Measurements from ENCODE around the gene TAF4B.

The TAF4B gene

DNA sequence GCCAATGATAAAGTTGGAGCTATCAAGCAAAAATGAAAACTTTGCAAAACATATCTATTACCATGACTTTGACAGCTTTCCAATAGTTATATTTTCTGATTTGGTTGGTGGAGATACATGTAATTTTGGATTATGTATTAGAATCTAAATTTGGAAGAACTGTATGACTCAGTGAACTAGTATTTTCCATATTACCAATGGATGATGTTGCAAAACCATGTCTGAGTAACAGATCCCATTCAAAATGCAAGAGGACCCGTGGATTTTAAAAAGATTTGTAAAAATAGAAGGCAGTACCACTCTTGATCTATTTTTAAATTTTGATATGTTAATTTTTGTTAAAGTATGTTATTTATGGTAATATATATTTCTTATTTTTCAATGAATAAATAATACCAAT, 83.0 kb downstream of the TAF4B start:
- TF ChIP-seq, protein P1, sequence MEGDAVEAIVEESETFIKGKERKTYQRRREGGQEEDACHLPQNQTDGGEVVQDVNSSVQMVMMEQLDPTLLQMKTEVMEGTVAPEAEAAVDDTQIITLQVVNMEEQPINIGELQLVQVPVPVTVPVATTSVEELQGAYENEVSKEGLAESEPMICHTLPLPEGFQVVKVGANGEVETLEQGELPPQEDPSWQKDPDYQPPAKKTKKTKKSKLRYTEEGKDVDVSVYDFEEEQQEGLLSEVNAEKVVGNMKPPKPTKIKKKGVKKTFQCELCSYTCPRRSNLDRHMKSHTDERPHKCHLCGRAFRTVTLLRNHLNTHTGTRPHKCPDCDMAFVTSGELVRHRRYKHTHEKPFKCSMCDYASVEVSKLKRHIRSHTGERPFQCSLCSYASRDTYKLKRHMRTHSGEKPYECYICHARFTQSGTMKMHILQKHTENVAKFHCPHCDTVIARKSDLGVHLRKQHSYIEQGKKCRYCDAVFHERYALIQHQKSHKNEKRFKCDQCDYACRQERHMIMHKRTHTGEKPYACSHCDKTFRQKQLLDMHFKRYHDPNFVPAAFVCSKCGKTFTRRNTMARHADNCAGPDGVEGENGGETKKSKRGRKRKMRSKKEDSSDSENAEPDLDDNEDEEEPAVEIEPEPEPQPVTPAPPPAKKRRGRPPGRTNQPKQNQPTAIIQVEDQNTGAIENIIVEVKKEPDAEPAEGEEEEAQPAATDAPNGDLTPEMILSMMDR (IDR thresholded peaks at IDR 0.05): no peak

DNA sequence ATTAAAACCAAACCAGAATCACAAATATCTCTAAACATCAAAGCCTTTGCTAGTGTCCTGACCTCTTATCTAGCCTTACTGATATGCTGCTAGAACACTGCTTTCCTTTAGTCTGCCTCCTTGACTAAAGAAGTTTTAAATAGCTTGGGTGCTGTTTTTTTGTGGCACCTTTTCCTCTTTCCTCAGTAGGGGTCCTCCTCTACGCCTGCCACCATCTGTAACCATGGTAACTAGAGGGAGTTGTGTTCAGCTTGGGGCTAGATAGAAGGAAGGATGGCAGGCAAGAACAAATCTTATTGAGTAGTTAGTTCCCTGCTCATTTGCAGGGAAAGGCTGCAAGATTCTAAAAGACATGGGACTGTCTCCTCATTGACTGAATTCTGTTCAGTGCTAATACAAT, 86.0 kb downstream of the TAF4B start:
- TF ChIP-seq, protein P1 (IDR thresholded peaks at IDR 0.05): no peak

DNA sequence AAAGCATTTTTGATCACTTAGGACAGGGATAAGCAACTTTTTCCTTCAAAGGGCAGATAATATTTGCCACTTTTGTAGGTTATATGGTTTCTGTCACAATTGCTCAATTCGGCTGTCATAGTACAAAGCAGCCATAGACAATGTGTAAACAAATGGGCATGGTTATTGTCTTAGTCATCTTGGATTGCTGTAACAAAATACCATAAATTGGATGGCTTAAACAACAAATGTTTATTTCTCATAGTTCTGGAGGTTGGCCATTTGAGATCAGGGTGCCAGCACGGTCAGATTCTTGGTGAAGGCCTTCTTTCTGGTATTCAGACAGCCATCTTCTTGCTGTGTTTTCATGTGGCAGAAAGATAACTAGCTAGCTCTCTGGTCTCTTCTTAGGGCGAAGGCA, 91.2 kb downstream of the TAF4B start:
- TF ChIP-seq, protein P1 (IDR thresholded peaks at IDR 0.05): no peak

DNA sequence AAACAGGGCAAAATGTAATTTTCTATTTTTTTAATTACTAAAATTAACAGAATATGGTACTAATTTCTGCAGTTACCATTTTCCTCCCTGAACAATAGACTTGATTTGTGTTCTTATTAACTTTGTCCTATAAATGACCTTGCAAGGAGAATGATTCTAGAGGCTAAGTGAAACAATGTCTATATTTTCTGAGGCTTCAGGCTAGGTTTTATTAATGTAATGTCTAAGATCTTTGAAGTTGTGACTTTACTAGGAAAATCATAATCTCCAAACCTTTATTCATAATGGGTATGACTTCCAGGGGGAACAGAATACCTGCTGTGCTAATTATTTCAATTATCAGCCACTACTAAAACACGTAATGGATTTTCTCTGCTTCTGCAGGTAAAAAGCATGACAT, 94.4 kb downstream of the TAF4B start:
- TF ChIP-seq, protein P1 (IDR thresholded peaks at IDR 0.05): no peak

DNA sequence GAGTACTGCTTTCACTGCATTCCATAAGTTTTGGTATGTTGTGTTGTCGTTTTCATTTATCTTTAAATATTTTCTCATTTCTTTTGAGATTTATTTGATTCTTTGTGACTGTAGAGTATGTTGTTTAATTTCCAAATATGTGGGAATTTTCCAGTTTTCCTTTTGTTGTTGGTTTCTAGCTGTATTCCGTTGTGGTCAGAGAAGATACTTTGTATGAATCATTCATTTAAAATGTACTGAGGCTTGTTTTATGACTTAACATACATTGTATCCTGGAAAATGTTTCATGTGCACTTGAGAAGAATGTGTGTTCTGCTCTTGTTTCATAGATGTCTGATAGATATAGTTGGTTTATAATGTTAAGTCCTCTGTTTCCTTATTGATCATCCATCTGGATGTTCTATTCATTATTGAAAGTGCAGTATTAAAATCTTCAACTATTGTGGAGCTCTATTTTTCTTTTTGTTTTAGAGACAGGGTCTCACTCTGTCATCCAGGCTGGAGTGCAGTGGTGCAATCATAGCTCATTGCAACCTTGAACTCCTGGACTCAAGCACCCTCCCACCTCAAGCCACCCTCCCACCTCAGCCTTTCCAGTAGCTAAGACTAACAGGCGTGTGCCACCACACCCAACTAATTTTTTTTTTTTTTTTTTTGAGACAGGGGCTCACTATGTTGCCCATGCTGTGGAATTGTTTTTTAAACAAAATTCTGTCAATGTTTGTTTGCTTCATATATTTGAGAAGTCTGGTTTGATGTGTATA, 96.8 kb downstream of the TAF4B start:
- TF ChIP-seq, protein P1 (IDR thresholded peaks at IDR 0.05): no peak

DNA sequence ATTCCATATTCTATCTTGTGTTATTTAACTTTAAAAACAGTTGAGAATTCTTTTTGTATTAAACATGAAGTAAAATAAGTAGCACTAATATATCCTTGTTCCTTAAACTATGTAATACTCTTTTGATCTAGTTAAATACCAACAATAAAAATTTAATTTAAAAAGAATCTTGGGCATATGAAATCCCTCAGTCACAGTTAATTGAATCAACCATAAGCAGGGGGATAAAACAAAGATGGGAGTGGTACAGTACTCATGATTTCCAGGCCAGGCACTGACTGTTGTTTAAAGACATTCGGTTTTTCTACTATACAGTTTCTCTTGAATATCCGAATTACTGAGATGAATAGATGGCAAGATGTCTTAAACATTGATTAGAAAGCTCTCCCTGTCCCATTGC, 99.5 kb downstream of the TAF4B start:
- TF ChIP-seq, protein P1 (IDR thresholded peaks at IDR 0.05): no peak

DNA sequence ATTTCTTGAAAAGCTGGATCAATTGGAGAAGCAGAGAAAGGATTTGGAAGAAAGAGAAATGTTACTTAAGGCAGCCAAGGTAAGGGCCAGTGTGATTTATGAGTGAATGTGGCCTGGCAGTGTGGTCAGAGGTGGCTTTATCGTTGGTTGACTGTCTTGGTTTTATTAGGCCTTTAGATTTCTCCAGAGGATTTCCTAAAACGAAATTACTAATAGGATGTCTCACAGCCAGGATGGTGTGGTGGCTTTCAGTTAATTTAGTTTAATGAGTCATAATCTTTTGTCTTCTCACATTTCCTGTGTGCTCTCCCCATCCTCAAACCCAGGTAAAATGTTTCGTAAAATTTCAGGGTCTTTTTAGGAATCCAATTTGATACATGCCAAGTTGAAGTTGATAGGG, 100.8 kb downstream of the TAF4B start:
- TF ChIP-seq, protein P1 (IDR thresholded peaks at IDR 0.05): no peak

DNA sequence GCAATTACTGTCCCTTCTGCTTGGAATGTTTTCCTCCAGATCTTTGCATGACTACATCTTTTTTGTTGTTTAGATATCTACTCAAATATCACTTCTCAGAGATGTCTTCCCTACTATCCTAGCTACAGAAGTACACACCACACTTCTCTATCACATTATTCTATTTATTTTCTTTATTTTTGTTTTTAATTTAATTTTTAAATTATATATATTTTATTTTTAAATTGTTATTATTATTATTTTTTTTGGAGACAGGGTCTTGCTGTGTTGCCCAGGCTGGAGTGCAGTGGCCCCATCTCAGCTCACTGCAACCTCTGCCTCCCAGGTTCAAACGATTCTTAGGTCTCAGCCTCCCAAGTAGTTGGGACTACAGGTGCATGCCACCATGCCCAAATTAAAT, 106.7 kb downstream of the TAF4B start:
- TF ChIP-seq, protein P1 (IDR thresholded peaks at IDR 0.05): no peak

Data from LNCAP (cell line).